ENCODE results near the gene PTCD3.

The PTCD3 gene

DNA sequence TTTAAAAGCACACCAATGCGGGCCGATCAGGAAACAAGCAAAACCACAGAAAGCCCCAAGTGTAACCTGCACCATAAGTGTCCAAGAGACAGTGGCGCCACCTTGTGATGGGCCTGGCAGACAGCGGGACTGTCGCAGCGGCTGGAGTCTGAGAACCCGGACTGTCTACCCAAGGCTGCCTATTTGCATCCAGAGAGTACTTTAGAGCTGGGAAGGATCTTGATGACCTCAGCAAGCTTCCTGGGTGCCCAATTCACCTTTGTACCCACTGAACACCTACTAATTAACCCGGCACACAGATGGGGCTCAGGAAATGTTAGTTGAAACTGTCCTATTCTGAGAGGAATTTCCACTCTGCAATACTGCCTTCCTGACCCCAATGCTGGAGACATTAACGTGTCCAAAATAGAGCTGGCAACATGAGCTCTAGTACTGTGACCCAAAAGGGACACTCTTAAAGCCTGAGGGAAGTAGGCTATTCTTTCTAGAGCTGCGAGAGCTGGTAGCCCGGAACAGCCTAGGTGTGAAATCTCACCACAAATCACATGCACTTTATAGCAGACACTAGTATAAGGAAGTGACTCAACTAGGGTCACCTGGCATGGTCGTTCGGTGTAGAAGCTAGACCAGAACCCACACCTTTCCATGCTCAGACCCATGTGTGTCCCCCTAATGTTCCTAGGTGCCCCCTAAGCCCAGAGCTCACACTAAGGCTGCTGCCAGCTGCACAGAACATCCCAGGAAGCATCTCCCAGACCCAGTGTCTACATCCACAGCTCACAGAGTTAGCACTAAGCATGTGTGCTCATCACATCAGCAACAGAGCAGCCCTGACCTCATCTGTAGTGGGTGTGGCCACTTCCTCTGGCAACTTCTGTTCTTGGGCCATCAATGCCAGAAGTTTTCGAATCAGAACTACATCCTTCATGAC, 25.8 kb upstream of the PTCD3 start:
- DNase-seq = peak; percentile 54 to 97 (median 84)
- intact Hi-C loops (cut with DNase I) = loop anchor here (5.0 kb wide), 1 partner anchor 43 kb away; no protein-coding TSS in a partner anchor

DNA sequence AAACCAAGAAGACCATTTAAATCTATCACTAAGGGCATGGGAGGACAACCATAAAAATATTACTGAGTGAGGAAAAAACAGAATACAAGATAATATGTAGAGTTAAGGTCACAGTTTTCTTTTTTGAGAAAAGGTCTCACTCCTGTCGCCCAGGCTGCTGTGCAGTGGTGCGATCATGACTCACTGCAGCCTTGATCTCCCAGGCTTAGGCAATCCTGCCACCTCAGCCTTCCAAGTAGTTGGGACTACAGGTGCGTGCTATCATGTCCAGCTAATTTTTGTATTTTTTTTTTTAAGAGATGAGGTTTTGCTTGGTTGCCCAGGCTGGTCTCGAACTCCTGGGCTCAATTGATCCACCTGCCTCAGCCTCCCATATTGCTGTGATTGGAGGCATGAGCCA, 24.3 kb upstream of the PTCD3 start:
- intact Hi-C loops (cut with DNase I) = no loop called here
- no peak for DNase-seq

DNA sequence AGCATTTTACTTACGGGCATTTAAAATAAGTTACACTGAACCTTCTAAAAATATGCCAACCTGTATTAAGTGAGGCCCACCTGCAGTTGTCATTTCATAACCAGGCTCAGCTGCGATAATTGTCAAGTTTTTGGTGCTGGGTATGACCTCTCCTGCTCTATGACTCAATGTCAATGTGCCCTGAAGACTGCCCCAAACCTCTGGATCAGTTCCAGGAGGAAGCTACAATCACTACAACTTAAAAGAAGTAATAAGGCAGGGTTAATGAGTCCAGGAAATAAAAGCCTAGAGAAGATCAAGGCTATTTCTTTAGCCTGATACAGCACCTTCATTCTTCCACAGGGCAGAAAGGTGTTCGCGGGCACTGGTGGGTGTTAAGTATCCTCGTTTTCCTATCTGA, 23.3 kb upstream of the PTCD3 start:
- no peak for DNase-seq
- intact Hi-C loops (cut with DNase I) = no loop called here

DNA sequence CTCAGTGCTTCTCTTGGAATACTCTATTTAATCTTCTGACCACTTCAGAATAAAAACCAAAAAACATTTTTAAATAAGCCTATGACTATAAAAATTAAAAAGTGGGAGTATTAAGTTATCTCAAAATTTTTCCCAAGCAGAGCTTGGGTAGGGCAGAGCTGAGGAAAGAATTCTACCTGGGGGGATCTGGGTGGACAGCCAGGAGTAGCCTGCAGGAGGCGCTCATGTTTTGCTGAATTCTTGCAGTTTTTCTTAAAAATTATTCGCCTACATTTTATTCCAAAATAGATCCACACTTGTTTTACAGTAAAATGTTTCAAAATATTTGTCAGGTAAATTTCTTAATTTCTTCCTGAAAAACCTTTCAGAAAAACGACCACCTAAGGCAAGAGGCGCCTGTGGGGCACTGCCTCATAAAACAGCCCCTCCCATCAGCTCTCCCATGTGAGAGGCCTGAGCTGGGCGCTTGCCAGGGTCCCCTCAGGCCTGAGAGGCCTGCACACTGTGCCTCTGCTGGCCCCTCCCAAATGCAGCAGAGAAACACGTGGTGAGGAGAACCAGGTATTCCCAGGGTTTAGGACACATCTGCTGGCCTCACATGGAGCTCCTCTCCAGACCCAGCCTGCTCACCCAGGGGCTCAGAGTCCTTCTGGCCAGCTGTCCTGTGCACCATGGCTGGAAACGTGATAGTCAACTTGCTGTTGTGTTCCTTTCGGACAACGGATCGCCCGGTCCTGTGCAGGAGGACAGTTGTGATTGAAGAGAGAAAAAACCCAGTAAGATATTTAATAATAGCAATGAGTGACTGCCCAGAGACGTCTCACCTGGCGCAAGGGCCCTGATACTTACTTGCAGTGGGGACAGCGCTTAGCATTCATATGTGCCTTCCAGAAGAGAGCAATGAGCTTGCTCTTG, 17.8 kb upstream of the PTCD3 start:
- intact Hi-C loops (cut with DNase I) = no loop called here
- DNase-seq = no peak

DNA sequence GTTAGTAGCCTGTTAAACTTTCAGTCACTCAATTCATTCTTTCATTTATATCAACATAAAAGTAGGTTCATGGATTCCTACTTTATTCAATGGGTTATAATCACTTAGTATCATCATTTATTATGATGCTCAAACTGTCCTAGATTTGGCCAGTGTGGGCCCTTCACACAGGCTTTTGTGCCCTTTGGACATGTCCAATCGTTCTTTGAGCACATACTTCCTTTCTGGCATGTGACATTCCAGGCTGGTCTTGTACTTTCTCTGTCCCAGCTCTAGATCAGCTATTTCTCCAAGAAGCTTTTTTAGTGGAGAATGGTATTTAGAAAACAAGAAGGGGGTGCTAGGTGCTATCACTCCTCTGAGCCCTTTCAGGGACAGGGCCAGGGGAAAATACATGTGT, 11.8 kb upstream of the PTCD3 start:
- intact Hi-C loops (cut with DNase I) = no loop called here

DNA sequence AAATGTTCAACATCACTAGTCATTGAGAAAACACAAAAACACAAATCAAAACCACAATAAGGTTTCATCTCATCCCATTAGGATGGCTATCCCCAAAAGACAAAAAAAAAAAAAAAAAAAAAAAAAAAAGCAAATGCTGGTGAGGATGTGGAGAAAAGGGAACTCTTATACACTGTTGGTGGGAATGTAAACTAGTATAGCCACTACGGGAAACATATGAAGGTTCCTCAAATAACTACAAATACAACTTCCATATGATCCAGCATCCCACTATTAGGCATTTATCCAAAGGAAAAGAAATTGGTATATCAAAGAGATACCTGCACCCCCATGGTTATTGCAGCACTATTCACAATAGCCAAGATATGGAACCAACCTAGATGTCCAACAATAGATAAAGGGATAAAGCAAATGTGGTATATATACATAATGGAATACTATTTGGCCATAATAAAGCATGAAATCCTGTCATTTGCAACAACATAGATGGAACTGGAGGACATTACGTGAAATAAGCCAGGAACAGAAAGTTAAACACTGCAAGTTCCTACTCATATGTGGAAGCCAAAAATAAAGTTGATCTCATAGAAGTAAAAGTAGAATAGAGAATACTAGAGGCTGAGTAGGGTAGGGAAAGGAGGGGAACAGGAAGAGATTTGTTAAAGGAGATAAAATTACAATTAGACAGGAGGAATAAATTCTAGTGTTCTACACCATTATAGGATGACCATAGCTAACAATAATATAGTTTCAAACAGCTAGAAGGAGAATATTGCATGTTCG, 8.7 kb upstream of the PTCD3 start:
- no peak for DNase-seq
- intact Hi-C loops (cut with DNase I) = no loop called here

More for the DNA sequence above, 11.8 kb upstream of the PTCD3 start:
- no peak for DNase-seq

DNA sequence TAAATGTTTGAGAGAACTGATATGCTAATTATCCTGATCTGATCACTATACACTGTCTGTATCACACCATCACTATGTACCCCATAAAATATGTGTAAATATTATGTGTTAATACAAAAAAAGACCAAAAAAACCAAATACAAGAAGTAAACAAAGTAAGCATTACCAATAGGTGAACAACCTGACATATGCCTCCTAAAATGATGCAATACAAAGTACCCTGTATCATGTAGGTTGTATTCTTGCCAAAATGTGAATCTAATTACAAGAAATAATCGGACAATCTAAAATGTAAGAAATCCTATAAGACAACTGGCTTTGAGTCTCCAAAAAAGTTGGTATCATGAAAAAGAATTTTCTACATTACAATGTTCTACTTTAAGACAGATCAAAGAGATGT, 8.1 kb upstream of the PTCD3 start:
- intact Hi-C loops (cut with DNase I) = no loop called here
- no peak for DNase-seq

DNA sequence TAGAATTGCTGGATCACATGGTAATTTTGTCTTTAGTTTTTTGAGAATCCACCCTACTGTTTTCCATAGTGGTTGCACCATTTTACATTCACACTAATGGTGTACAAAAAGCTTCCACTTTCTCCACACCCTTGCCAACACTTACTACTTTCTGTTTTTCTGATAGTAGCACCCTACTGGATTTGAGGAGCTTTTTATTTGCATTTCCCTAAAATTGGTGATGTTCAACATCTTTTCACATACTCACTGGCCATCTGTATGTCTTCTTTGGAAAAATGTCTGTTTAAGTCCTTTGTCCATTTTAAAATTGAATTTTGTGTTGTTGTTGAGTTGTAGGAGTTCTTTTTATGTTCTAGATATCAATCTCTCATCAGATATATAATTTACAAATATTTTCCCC, 3.9 kb upstream of the PTCD3 start:
- DNase-seq = no peak
- intact Hi-C loops (cut with DNase I) = loop anchor here (10.0 kb wide), 2 partner anchors 93 to 467 kb away; partner anchors contain the start of genes IMMT and MRPL35

DNA sequence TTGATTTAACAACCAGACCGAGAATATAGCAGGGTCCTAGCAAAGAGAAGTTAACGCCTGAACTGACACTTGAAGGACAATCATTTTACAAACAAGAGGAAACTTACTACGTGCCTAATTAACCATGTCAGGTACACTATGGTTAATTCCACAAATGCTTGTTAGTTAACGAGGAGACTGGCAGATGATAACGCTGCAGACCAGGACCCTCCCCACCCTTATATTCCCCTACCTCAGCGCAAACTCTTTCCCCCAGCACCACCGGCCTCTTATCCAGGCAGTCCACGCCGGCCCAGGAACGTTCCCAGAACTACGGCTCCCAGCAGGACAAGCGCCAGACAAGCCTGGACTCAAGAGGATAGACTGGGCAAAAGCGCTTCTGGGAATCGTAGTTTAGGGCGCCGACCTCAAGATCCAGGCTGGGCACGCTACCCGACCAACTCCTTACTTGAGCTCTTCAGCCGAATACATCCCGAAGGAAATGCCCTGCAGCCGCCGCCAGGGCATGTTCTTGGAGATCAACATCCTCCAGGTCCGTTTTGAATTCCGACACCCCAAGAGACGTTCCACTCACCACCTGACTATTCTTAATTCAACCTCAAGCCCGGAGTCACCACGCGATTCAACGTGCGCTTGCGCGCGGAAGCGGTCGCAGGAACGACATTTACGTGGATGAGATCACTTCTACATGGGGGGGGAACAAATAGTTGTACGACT, 625 bp upstream of the PTCD3 start, which contains the start of gene POLR1A:
TSS of gene POLR1A (minus strand) at position 635 of the 717 bp plus-strand sequence. CDS start at position 525, 110 bp downstream.
- intact Hi-C loops (cut with DNase I) = loop anchor here (10.0 kb wide), 2 partner anchors 89 to 471 kb away; partner anchors contain the start of genes IMMT and MRPL35
- DNase-seq = peak; percentile 86 to 99 (median 90)

DNA sequence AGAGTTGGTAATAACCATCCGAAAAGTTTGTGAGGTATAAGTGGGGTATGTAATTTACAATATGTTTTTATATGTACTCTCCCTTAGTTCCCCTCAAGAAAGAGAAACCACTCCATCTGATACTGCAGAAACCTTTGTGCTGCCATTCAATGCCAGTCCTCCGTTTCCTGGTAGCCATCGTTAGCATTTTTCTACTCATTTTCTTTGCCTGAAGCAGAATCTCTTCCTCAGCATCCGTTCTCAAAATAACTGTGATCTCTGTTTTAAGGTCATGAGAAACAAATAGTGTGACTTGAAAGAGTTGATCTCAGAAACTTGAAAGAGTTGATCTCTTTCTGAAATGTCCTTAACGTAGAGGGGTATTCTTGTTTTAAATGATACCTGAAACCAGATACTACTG, 996 bp downstream of the PTCD3 start:
- intact Hi-C loops (cut with DNase I) = loop anchor here (10.0 kb wide), 2 partner anchors 88 to 472 kb away; partner anchors contain the start of genes IMMT and MRPL35
- no peak for DNase-seq

DNA sequence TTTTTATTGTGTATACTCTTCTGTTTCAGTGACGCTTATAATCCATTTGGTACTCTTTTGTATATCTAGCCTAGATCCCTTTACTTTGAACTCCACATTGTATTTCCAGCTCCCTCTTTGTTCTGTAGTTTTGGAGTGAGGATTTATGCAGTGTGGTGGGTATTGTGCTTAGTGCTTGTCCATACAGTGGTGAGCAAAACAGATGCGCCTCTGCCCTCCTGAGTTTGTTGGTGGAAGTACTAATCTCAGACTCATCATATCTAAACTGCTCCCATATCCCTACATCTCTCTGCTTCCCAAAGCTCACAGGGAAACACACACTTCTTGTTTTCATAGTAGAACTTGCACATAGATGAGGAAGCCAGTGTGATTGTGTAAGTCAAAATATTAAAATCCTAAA, 12.1 kb downstream of the PTCD3 start:
- DNase-seq = no peak
- intact Hi-C loops (cut with DNase I) = no loop called here

DNA sequence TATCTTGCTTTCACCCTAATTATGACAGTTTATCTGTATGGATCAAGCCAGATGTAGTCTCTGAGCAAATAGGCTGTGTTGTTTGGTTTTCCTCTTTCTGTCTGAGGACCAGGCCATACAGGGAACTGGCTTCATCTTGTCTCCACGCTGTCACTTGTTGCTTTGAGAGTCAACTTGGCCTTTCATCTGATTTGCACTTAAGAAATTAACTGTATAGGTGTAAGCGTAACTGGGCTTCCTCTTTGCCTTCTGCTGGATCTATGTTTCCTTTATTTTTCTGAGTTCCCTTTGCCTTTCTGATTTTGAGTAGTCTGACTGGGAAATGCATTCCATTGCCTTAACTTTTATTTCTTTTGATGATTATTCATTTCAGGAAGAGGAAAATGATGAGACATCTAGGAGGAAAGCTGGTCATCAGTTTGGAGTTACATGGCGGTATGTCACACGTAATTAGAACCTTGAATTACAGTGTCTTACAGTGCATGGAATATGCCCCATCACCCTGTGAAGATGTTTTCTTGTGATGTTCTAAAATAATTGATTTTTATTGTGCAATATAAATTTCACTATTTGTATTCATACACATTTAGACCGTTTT, 17.4 kb downstream of the PTCD3 start:
- intact Hi-C loops (cut with DNase I) = no loop called here
- DNase-seq = no peak

DNA sequence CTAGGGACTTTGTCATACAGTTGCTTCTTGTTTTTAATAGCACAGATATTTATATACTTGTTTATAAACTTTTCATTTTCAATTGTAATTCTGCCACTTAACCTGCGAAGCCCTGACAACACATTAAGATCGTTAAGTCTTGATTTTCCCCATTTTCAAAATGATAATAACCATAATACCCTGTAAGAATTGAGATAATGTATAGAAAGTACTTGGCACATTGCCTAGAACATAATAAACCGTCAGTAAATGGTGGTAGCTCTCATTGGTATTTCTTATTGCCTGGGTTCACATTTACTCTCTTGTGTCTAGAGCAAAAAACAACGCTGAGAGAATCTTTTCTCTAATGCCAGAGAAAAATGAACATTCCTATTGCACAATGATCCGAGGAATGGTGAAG, 18.6 kb downstream of the PTCD3 start:
- intact Hi-C loops (cut with DNase I) = no loop called here
- DNase-seq = no peak

DNA sequence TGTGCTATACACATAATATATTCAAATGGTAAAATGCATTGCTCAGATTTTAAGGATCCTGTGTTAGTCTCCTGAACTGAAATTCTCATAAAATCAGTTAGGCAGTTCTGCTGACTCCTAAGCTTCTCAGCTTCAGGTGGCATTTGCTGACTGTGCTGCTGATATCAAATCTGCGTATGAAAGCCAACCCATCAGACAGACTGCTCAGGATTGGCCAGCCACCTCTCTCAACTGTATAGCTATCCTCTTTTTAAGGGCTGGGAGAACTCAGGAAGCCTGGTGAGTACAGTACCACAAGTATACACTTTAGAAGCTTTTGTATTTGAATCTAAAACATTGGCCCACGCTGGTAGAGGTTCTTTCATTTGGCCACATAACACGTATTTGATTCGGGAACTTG, 28.7 kb downstream of the PTCD3 start:
- intact Hi-C loops (cut with DNase I) = no loop called here
- no peak for DNase-seq

DNA sequence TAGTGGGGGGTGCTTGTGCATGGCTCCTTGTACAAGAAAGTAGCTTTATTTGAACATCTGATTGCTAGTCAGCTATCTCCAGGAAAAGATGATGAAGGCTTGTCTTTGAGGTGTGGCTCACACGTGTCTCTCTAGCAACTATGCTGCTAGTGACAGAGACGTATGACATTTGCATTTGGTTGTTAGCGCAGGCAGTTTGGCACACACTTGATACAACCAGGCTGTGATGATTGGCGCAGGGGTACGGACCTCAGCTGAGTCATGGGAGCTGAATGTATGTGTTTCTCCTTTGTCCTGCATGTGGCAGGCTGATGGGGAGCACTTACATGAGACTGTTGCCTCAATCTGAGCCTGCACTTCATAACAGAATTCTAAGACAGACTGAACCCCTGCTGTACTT, 29.6 kb downstream of the PTCD3 start:
- peak in 2 of 10 donors; percentile 4 to 17 for DNase-seq
- intact Hi-C loops (cut with DNase I) = no loop called here

DNA sequence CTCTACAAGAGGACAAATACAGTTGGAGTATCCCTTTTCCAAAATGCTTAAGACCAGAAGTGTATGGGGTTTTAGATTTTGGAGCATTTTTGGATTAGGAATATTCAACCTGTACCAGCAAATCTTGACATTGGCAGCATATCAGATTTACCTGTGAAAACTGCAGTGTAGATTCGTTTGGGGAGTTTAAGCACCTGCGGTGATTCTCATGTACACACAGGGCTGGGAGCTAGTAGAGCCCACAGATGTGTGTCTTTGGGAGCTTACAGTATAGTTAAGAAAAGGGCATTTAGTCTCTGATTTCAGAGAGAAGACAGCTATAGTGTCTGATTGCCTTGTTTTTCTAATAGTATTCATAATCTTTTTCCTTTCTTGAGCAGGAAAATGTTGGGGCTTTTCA, 30.1 kb downstream of the PTCD3 start:
- DNase-seq = no peak
- intact Hi-C loops (cut with DNase I) = no loop called here

DNA sequence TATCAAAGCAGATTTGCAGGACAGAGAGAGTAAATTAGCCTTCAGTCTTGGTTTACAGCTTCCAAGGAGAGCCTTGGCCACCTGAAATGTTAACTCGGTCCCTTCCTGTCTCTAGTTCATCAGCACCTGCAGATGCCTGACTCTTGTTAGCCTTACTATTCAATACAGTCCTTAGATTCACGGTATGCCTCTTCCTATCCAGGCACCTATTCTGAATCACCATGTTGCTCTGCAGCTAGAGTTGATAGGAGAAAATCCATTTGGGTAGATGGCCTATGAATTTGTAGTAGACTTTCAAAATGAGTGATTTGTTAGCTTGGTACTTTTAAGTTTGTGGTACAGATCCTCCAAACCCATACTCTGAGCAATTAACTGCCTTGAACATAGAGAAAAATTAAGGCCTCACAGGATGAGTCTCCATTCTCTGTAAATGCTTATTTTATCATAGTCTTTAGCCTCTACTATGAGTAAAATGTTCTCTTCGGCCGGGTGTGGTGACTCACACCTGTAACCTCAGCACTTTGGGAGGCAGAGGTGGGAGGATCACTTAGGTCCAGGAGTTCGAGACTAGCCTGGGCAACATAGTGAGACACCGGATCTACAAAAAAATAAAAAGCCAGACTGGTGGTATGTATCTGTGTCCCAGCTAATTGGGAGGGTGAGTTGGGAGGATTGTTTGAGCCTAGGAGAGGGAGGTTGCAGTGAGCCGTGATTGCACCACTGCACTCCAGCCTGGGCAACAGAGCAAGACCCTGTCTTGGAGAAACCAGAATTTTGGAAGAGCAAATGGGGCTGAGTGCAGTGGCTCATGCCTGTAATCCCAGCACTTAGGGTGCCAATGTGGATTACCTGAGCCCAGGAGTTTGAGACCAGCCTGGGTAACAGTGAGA, 32.9 kb downstream of the PTCD3 start:
- no peak for DNase-seq
- intact Hi-C loops (cut with DNase I) = no loop called here

DNA sequence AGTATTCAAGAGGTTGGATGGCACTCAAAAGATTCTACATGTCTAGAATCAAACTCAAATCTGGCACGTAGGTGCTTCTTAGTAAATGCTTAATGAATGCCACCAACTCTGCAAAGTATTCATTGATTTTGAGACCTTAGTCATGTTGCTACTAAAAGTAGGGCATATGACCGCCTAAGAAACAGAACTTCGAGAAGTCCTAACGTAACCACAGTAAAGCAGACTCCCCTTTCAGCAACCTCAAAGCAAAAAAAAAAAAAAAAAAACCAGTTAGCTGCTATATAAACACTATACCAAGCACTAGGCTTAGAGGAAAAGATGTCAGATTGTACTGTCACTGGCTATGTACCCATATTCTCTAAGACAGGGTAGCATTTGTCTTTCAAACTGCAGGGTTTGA, 33.9 kb downstream of the PTCD3 start:
- no peak for DNase-seq
- intact Hi-C loops (cut with DNase I) = no loop called here
